H1 (cell line): ENCODE data around the gene CBR3. TPM values are rescaled to one million over a fixed set of nuclear protein-coding genes. Genes with fewer than 3 reads are reported as not detected.

Experiments
- polyA plus RNA-seq, 7 experiments: library from polyadenylated mRNA; depleted of rRNA in 3 of 7; stranded (reverse) in 5 of 7; unstranded in 2 of 7; fragments of >200 nt in 5 of 7; fragments of 200-250 nt in 2 of 7; gene quantifications; 1 replicate in 5 of 7; 2 replicates in 1 of 7; 4 replicates in 1 of 7; pipeline versions ENCODE4 v1.2.1 to v1.2.3, GENCODE V29; 2011 to 2013; ENCODE audit warnings: missing spikeins in 2 of 7, mixed read lengths in 2 of 7
- total RNA-seq: library from RNA; stranded (reverse); fragmentation: NEBNext Ultra II Directional; extraction: Animal tissue kit (Norgen Biotek cat#: 25700); gene quantifications from 2 replicates; pipeline ENCODE4 v1.2.1, GENCODE V29; 2021
- TF ChIP-seq, protein P1 (sequence below): fragments of 300-600 bp; sonication (generic); IDR thresholded peaks from 2 replicates; pipeline ENCODE4 v1.7.1; 2012; ENCODE audit warnings: low read length, moderate library complexity, mild to moderate bottlenecking, inconsistent platforms; ENCODE audit not compliant: insufficient replicate concordance

The CBR3 gene
- total and polyA plus RNA-seq, 2 of the 8 experiments (the other 6 are each of a cell fraction or from before 2014, with no cell fraction given): 1.2 to 4.3 TPM

- TF ChIP-seq, protein P1, sequence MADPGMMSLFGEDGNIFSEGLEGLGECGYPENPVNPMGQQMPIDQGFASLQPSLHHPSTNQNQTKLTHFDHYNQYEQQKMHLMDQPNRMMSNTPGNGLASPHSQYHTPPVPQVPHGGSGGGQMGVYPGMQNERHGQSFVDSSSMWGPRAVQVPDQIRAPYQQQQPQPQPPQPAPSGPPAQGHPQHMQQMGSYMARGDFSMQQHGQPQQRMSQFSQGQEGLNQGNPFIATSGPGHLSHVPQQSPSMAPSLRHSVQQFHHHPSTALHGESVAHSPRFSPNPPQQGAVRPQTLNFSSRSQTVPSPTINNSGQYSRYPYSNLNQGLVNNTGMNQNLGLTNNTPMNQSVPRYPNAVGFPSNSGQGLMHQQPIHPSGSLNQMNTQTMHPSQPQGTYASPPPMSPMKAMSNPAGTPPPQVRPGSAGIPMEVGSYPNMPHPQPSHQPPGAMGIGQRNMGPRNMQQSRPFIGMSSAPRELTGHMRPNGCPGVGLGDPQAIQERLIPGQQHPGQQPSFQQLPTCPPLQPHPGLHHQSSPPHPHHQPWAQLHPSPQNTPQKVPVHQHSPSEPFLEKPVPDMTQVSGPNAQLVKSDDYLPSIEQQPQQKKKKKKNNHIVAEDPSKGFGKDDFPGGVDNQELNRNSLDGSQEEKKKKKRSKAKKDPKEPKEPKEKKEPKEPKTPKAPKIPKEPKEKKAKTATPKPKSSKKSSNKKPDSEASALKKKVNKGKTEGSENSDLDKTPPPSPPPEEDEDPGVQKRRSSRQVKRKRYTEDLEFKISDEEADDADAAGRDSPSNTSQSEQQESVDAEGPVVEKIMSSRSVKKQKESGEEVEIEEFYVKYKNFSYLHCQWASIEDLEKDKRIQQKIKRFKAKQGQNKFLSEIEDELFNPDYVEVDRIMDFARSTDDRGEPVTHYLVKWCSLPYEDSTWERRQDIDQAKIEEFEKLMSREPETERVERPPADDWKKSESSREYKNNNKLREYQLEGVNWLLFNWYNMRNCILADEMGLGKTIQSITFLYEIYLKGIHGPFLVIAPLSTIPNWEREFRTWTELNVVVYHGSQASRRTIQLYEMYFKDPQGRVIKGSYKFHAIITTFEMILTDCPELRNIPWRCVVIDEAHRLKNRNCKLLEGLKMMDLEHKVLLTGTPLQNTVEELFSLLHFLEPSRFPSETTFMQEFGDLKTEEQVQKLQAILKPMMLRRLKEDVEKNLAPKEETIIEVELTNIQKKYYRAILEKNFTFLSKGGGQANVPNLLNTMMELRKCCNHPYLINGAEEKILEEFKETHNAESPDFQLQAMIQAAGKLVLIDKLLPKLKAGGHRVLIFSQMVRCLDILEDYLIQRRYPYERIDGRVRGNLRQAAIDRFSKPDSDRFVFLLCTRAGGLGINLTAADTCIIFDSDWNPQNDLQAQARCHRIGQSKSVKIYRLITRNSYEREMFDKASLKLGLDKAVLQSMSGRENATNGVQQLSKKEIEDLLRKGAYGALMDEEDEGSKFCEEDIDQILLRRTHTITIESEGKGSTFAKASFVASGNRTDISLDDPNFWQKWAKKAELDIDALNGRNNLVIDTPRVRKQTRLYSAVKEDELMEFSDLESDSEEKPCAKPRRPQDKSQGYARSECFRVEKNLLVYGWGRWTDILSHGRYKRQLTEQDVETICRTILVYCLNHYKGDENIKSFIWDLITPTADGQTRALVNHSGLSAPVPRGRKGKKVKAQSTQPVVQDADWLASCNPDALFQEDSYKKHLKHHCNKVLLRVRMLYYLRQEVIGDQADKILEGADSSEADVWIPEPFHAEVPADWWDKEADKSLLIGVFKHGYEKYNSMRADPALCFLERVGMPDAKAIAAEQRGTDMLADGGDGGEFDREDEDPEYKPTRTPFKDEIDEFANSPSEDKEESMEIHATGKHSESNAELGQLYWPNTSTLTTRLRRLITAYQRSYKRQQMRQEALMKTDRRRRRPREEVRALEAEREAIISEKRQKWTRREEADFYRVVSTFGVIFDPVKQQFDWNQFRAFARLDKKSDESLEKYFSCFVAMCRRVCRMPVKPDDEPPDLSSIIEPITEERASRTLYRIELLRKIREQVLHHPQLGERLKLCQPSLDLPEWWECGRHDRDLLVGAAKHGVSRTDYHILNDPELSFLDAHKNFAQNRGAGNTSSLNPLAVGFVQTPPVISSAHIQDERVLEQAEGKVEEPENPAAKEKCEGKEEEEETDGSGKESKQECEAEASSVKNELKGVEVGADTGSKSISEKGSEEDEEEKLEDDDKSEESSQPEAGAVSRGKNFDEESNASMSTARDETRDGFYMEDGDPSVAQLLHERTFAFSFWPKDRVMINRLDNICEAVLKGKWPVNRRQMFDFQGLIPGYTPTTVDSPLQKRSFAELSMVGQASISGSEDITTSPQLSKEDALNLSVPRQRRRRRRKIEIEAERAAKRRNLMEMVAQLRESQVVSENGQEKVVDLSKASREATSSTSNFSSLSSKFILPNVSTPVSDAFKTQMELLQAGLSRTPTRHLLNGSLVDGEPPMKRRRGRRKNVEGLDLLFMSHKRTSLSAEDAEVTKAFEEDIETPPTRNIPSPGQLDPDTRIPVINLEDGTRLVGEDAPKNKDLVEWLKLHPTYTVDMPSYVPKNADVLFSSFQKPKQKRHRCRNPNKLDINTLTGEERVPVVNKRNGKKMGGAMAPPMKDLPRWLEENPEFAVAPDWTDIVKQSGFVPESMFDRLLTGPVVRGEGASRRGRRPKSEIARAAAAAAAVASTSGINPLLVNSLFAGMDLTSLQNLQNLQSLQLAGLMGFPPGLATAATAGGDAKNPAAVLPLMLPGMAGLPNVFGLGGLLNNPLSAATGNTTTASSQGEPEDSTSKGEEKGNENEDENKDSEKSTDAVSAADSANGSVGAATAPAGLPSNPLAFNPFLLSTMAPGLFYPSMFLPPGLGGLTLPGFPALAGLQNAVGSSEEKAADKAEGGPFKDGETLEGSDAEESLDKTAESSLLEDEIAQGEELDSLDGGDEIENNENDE: no peak
These were observed 29.2 kb downstream of the CBR3 start (continued) for GRCh38 chr21:36163750-36164741.
